ENCODE measurements around the gene CARHSP1.

- TF ChIP-seq ZNF792 (tag by site-specific recombination; IDR thresholded peaks at IDR 0.05) (no peak), SP2 (tag by site-specific recombination; IDR thresholded peaks at IDR 0.05) (no peak), ZNF433 (tag by site-specific recombination; IDR thresholded peaks at IDR 0.05; ENCODE audit: low read depth) (no peak), ZNF121 (tag by site-specific recombination; IDR thresholded peaks at IDR 0.05) (no peak), ZBTB20 (tag by site-specific recombination; IDR thresholded peaks at IDR 0.05) (no peak), GLIS2 (tag by site-specific recombination; IDR thresholded peaks at IDR 0.05) (no peak), ZNF324 (tag by site-specific recombination; IDR thresholded peaks at IDR 0.05) (no peak), IKZF3 (tag by site-specific recombination; IDR thresholded peaks at IDR 0.05) (no peak), ZNF626 (tag by site-specific recombination; IDR thresholded peaks at IDR 0.05) (no peak)
- TF ChIP-seq, protein P1, sequence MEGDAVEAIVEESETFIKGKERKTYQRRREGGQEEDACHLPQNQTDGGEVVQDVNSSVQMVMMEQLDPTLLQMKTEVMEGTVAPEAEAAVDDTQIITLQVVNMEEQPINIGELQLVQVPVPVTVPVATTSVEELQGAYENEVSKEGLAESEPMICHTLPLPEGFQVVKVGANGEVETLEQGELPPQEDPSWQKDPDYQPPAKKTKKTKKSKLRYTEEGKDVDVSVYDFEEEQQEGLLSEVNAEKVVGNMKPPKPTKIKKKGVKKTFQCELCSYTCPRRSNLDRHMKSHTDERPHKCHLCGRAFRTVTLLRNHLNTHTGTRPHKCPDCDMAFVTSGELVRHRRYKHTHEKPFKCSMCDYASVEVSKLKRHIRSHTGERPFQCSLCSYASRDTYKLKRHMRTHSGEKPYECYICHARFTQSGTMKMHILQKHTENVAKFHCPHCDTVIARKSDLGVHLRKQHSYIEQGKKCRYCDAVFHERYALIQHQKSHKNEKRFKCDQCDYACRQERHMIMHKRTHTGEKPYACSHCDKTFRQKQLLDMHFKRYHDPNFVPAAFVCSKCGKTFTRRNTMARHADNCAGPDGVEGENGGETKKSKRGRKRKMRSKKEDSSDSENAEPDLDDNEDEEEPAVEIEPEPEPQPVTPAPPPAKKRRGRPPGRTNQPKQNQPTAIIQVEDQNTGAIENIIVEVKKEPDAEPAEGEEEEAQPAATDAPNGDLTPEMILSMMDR (tag by site-specific recombination; IDR thresholded peaks at IDR 0.05): no peak
These were observed 62.4 kb downstream of the CARHSP1 start for GRCh38 chr16:8806272-8806983.
